ACHN (cell line): ENCODE measurements around the gene CLEC2B.
A peak's percentile ranks its signal among the peaks of the same experiment; 100 is the strongest.

ENCODE experiments used
- DNase-seq: peaks from one replicate; pipeline ENCODE4 v3.0.0-alpha.2; 2015
- in situ Hi-C: cut with HindIII; loops from 2 replicates; pipeline ENCODE4 v1.10.0; 2017; ENCODE audit warnings: low sequenced_read_pairs, low pct_ligation_motif_present, low pct_unique_long_range_greater_than_20kb

CLEC2B gene

DNA sequence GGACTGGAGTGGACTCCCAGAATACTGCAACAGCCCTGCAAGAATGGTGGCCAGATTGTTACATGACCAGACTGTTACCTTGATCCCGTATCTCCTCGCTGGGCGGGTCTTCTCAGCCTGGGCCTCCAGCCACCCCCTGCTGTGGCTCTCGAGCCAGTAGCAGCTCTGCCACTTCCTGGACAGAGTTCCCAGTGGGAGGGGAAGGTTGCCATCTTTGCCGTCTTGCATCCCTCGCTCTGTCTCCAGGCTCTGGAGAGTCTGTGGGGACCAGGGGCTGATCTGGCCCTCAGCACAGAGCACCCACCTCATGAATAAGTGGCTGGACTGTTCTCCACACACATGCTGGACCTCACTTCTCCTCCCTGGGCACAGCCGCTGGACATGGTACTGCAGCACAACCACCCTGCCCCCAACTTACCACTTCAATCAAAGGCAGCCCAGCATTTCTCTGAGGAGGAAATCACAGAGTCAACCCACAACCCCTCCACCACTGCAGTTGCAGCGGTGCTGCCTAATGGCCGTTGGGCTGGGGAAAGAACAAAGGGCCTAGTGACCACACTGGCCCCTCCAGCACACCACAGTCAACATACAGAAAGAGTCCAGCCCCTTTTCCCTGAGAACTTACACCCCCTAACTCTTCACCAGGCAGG is 48.7 kb downstream of the CLEC2B start:
- DNase-seq = no peak
- in situ Hi-C loops = no loop called here

DNA sequence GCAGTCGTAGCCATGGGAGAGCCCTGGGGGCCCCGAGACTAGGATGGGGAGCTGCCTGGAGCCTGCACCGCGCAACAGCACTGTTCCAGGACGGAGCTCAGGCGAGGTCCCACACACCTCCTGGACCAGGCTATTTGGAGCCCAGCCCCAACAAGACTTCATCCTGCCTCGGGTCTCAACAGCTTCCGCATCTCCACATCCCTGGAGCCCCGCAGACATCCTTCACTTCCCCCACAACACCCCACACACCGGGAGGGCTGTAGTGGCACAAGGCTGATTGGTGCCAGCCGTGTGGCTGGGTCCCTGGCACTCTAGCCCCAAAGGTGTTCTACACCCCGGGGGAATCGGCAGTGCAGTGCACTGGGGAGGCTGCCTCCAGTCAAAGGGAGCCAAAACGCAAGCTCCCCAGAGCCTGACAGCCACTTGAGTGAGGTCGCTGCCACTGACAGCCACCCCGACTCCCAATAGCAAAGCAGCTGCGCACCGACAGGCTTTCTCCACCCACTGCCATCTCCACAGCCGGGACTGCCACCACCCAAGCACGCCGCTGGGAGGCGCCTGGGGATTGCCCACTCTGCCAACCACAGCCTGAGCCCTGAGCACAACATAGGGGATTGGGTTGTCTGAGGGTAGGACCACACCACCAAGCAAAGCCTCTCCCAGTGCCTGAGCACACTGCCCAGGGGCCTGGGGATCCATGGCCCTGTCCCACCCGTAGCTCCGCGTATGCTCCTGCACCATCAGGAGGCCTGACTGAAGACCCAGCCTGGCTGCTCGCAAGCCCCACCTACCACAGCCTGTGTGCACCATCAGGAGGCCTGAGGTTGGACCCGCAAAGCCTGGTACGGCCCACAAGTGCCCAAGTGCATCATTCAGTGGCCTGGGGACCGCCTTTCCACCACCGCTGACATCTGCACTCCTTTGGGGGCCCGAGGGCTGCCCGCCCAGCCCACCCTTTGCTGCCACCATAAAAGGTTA is 55.0 kb downstream of the CLEC2B start:
- in situ Hi-C loops = no loop called here

DNA sequence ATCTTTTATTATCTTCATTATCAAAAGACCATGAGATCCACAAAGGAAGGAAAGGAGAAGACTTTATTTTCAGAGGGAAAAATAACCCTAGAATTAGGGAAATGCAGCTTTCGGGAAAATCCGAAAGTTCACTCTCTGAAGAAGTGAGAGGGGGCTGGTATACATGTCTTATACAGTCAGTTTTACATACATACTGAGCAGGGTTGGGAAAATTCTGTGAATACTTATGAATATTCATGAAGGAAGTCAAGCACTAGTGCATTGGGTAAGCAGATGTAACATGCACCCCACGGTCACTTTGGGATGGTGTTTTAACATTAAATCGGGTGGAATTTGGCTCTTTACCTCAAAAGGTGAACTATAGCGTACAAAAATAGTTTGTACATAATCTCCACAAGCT is 57.5 kb downstream of the CLEC2B start:
- no peak for DNase-seq
- in situ Hi-C loops = no loop called here

More for the DNA sequence above, 55.0 kb downstream of the CLEC2B start:
- peak; percentile 69 for DNase-seq

DNA sequence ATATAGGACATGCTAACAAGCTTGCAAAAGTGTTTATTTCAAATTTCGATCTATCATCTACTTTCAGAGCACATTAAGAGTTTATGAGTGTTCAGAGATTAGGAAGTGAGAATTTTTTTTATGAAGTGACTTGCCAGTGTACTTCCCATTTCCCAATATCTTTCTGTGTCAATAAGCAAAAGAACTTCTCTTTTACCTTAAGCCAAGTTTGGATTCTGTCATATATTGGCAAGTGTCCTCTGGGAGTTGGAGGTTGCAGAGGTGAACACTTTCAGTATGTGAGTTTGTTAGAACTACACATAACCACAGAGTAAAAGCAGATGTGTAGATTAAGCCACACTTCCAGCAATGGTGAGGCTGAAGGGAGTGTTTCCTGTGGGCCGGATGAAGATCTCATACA is 58.5 kb downstream of the CLEC2B start:
- no peak for DNase-seq
- in situ Hi-C loops = no loop called here

DNA sequence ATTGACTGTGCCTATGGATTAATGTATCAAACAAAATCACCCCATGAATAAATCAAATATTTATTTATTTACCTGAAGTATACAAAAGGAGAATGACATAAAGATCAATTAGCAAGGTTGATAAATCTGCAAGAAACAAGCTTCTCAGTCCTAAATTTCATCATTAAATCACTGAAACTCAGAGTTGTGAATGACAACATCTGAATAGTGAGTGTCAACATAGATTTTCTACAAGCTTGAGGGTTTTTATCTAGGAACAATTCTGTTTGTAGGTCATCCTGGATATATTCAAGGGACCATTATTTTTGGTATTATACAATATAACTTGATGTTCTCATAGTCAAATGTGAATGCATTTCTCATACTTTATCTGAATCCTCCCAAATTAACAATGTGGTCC is 59.3 kb downstream of the CLEC2B start:
- in situ Hi-C loops = no loop called here
- no peak for DNase-seq

DNA sequence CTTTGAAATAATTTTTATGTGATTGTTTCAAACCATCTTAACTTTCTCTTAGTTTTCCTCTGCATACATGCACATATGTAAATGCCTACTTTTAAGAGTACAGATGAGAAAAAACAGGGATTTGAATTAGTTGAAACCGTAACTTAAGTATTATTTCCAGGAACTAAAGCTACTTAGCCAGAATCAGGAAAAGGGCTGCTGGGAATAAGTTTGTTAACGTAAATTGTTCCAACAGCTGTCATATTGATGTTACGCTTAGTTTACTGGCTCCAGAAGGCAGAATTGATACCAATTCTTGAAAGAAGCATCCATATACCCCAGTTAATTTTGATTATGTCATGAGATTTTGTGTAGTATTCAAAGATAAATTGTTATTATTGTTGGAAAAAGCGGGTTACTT is 59.8 kb downstream of the CLEC2B start:
- DNase-seq = no peak
- in situ Hi-C loops = no loop called here

DNA sequence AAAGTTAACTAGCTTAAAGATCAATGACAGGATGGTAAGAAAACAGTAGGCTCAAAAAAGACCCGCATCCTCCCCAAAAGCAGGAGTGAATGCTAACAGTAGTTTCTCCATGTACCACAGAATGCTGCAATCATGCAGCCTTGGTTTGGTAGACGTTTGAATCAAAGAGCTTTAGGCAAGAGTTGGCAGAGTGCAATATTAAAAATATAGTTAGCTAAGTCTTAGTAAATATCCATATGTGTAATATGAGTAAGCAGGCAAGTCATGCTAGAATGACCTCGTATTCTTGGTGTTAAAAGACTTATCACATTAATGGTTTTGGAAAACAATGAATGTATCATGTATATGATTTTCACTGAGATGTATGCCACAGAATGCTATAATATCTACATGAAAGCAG is 60.6 kb downstream of the CLEC2B start:
- in situ Hi-C loops = no loop called here
- no peak for DNase-seq

DNA sequence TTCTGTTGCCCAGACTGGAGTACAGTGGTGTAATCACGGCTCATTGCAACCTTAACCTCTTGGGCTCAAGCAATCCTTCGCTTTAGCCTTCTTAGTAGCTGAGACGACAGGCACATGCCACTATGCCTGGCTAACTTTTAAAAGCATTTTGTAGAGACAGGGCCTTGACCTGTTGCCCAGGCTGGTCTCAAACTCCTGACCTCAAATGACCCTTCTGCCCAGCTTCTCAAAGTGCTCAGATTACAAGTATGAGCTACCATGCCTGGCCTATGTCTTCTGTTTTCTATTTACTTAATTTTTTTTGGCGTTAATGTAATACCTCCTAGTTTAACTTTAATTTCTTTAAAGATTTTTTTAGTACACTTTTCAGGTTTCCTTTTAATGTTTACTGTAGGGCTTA is 62.4 kb downstream of the CLEC2B start:
- in situ Hi-C loops = no loop called here

DNA sequence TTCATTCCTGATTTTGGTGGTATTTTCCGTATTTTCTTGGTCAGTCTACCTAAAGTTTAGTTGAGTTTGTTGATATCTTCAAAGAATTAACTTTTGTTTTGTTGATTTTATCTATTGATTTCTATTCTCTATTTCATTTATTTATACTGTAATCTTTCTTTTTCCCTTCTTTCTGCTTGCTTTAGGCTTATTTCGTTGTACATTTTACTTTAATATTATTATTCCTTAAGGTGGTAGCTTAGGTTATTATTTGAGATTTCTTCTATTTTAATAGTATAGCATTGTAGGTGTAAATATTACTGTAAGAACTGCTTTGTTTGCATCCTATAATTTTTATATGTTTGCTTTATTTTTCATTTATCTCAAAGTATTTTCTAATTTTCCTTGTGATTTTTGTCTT is 63.3 kb downstream of the CLEC2B start:
- in situ Hi-C loops = no loop called here
- DNase-seq = no peak

More for the DNA sequence above, 62.4 kb downstream of the CLEC2B start:
- DNase-seq = no peak
